Astrocyte (in vitro differentiated cells and primary cell): Measurements from ENCODE around the gene APP. TPM values are rescaled to one million over a fixed set of nuclear protein-coding genes. Genes with fewer than 3 reads are reported as not detected.

Experiments
- DNase-seq: peaks from one replicate; pipeline ENCODE4 v3.0.0-alpha.2; 2010; ENCODE audit warnings: low read depth
- FAIRE-seq: peaks from 2 replicates; lab custom pipeline; 2011; peaks lifted over from hg19 to GRCh38; lab: Jason Lieb, UNC
- H2AFZ ChIP-seq: 2 replicates; pipeline ENCODE4 v1.6.0; 2012; ENCODE audit warnings: low read depth, low read length, inconsistent platforms
- H3K27ac ChIP-seq: 2 replicates; pipeline ENCODE4 v1.5.1; 2011; ENCODE audit warnings: low read depth, low read length, inconsistent platforms
- H3K27me3 ChIP-seq: 2 replicates; pipeline ENCODE4 v1.6.0; 2011; ENCODE audit warnings: low read length, inconsistent platforms; ENCODE audit not compliant: insufficient read depth
- H3K36me3 ChIP-seq: 2 replicates; pipeline ENCODE4 v1.5.1; 2011; ENCODE audit warnings: low read length, inconsistent platforms; ENCODE audit not compliant: insufficient read depth
- H3K4me1 ChIP-seq: 2 replicates; pipeline ENCODE4 v1.5.1; 2011; ENCODE audit warnings: low read length, inconsistent platforms; ENCODE audit not compliant: insufficient read depth
- H3K4me2 ChIP-seq: 2 replicates; pipeline ENCODE4 v1.6.0; 2012; ENCODE audit warnings: low read length, inconsistent platforms
- H3K4me3 ChIP-seq: 2 replicates; pipeline ENCODE4 v1.5.1; 2011; ENCODE audit warnings: low read depth, mild to moderate bottlenecking, low read length, inconsistent platforms; ENCODE audit not compliant: insufficient read depth
- H3K79me2 ChIP-seq: 2 replicates; pipeline ENCODE4 v1.6.0; 2012; ENCODE audit warnings: mild to moderate bottlenecking, low read length, inconsistent platforms; ENCODE audit not compliant: insufficient read depth
- H3K9ac ChIP-seq: 2 replicates; pipeline ENCODE4 v1.6.0; 2012; ENCODE audit warnings: mild to moderate bottlenecking, low read length, inconsistent platforms
- H3K9me3 ChIP-seq: 2 replicates; pipeline ENCODE4 v1.5.1; 2012; ENCODE audit warnings: low read depth, mild to moderate bottlenecking, low read length, inconsistent platforms; ENCODE audit not compliant: insufficient read depth
- H4K20me1 ChIP-seq: 2 replicates; pipeline ENCODE4 v1.6.0; 2012; ENCODE audit warnings: low read length, inconsistent platforms; ENCODE audit not compliant: insufficient read depth
- H3K27ac Mint-ChIP-seq: one replicate; pipeline ENCODE4 v1.8.0; 2021; ENCODE audit warnings: mild to moderate bottlenecking, mixed read lengths; ENCODE audit not compliant: unreplicated experiment
- H3K27me3 Mint-ChIP-seq: one replicate; pipeline ENCODE4 v1.8.0; 2021; ENCODE audit warnings: low read depth, mixed read lengths; ENCODE audit not compliant: unreplicated experiment
- H3K36me3 Mint-ChIP-seq: one replicate; pipeline ENCODE4 v1.8.0; 2021; ENCODE audit warnings: low read depth, mixed read lengths; ENCODE audit not compliant: unreplicated experiment
- H3K4me1 Mint-ChIP-seq: one replicate; pipeline ENCODE4 v1.8.0; 2021; ENCODE audit warnings: low read depth, mixed read lengths; ENCODE audit not compliant: unreplicated experiment
- H3K4me3 Mint-ChIP-seq: one replicate; pipeline ENCODE4 v1.8.0; 2021; ENCODE audit warnings: mild to moderate bottlenecking, moderate library complexity, mixed read lengths; ENCODE audit not compliant: unreplicated experiment
- H3K9me3 Mint-ChIP-seq: one replicate; pipeline ENCODE4 v1.8.0; 2021; ENCODE audit warnings: mild to moderate bottlenecking, mixed read lengths; ENCODE audit not compliant: unreplicated experiment
- CTCF ChIP-seq: IDR thresholded peaks from 2 replicates; pipeline ENCODE4 v1.5.1; 2011; ENCODE audit warnings: low read depth, mild to moderate bottlenecking, inconsistent platforms, low read length, moderate library complexity; ENCODE audit not compliant: insufficient read depth
- EZH2 ChIP-seq: IDR thresholded peaks from 2 replicates; pipeline ENCODE4 v1.6.1; 2012; ENCODE audit warnings: mild to moderate bottlenecking, low read length, inconsistent platforms; ENCODE audit not compliant: insufficient read depth
- total RNA-seq: library from RNA; stranded (reverse); gene quantifications from 2 replicates; pipeline ENCODE4 v1.2.1, GENCODE V29; 2021

The APP gene
- total RNA-seq, 1 donor from 2014 or later: 823 TPM

DNA sequence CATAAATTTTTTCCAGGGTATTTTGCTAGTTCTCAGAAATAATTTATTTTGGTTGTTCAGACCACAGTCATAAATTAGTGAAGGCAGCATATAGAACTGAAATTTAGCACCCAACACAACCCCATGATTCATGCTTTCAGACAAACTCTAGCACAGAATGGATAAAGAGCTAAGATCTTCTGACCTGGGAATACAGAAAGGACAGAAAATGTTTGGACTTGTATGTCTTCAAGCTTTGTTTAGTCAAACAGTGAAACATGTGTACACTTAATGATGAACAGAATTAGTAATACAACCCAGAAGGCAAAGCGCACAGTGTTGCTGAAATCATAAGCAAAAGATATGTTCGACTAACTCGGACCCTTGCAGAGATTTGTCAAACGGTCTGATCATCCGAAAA is 205.6 kb downstream of the APP start:
- Histone ChIP-seq H3K36me3 (no peaks in the 10 kb centered on the region), H3K79me2 (no peaks in the 10 kb centered on the region), H2AFZ (no peak overlapping the region), H4K20me1 (no peaks in the 10 kb centered on the region), H3K27ac (no peak overlapping the region), H3K4me1 (peaks cover 12% of the 10 kb centered on the region), H3K4me3 (no peak overlapping the region), H3K27me3 (no peaks in the 10 kb centered on the region), H3K9ac (no peak overlapping the region), H3K9me3 (no peaks in the 10 kb centered on the region), H3K4me2 (no peak overlapping the region)
- TF ChIP-seq EZH2 (no peak), CTCF (no peak)
- peaks cover 19% of the 10 kb centered on the region for H3K4me1 Mint-ChIP-seq
- no peaks in the 10 kb centered on the region for H3K27me3 Mint-ChIP-seq
- no peaks in the 10 kb centered on the region for H3K9me3 Mint-ChIP-seq
- DNase-seq: no peak
- FAIRE-seq: no peak
- peaks cover 9% of the 10 kb centered on the region for H3K36me3 Mint-ChIP-seq
- H3K27ac Mint-ChIP-seq: no peak overlapping the region
- H3K4me3 Mint-ChIP-seq: no peak overlapping the region

GRCh38 chr21:25964015-25964414 is 206.6 kb downstream of the APP start:
- no peak overlapping the region for H3K9ac ChIP-seq
- H3K27me3 Mint-ChIP-seq: no peaks in the 10 kb centered on the region
- H3K27ac ChIP-seq: peak overlapping the region; percentile 34
- H3K27ac Mint-ChIP-seq: no peak overlapping the region
- H3K4me3 Mint-ChIP-seq: no peak overlapping the region
- no peak for TF ChIP-seq EZH2
- TF ChIP-seq CTCF: no peak
- peak; percentile 71 for FAIRE-seq
- H3K4me1 ChIP-seq: peaks cover 12% of the 10 kb centered on the region
- H2AFZ ChIP-seq: no peak overlapping the region
- H3K36me3 Mint-ChIP-seq: peaks cover 12% of the 10 kb centered on the region
- peaks cover 21% of the 10 kb centered on the region for H3K4me1 Mint-ChIP-seq
- no peaks in the 10 kb centered on the region for H3K36me3 ChIP-seq
- H3K79me2 ChIP-seq: no peaks in the 10 kb centered on the region
- H3K4me3 ChIP-seq: no peak overlapping the region
- no peaks in the 10 kb centered on the region for H3K9me3 ChIP-seq
- H3K27me3 ChIP-seq: no peaks in the 10 kb centered on the region
- peak overlapping the region; percentile 43 for H3K4me2 ChIP-seq
- H4K20me1 ChIP-seq: no peaks in the 10 kb centered on the region
- no peaks in the 10 kb centered on the region for H3K9me3 Mint-ChIP-seq
- DNase-seq: peak; percentile 60

- DNase-seq: peak; percentile 72
- no peak for TF ChIP-seq EZH2
- no peak for TF ChIP-seq CTCF
- Histone ChIP-seq H3K27ac (peak overlapping the region; percentile 34), H3K9ac (no peak overlapping the region), H2AFZ (no peak overlapping the region), H3K79me2 (no peaks in the 10 kb centered on the region), H3K4me2 (peak overlapping the region; percentile 43), H3K36me3 (no peaks in the 10 kb centered on the region), H3K27me3 (no peaks in the 10 kb centered on the region), H4K20me1 (no peaks in the 10 kb centered on the region), H3K4me3 (no peak overlapping the region), H3K4me1 (peaks cover 12% of the 10 kb centered on the region), H3K9me3 (no peaks in the 10 kb centered on the region)
- H3K27me3 Mint-ChIP-seq: no peaks in the 10 kb centered on the region
- H3K9me3 Mint-ChIP-seq: no peaks in the 10 kb centered on the region
- peaks cover 17% of the 10 kb centered on the region for H3K36me3 Mint-ChIP-seq
- peak; percentile 5 for FAIRE-seq
- H3K4me3 Mint-ChIP-seq: no peak overlapping the region
- no peak overlapping the region for H3K27ac Mint-ChIP-seq
- peaks cover 21% of the 10 kb centered on the region for H3K4me1 Mint-ChIP-seq
Measured at GRCh38 chr21:25963181-25963580, 207.4 kb downstream of the APP start.
